Fibroblast of the aortic adventitia (primary cell): ENCODE results near the gene ELFN2. TPM values are rescaled to one million over a fixed set of nuclear protein-coding genes. Genes with fewer than 3 reads are reported as not detected.

Experiments used
- DNase-seq: peaks from one replicate; pipeline ENCODE4 v3.0.0-alpha.2; 2010; ENCODE audit warnings: low read depth
- H3K4me3 ChIP-seq: 2 replicates; pipeline ENCODE4 v1.5.1; 2011; ENCODE audit warnings: low read depth, mild to moderate bottlenecking, control low read depth, low read length, moderate library complexity
- total RNA-seq: library from RNA; depleted of rRNA; stranded (reverse); fragments of >200 nt; gene quantifications from 2 replicates; pipeline ENCODE4 v1.2.3, GENCODE V29; 2012; ENCODE audit warnings: low replicate concordance
- TF ChIP-seq, protein P1 (sequence below): IDR thresholded peaks from 2 replicates; pipeline ENCODE4 v1.5.1; 2011; ENCODE audit warnings: mild to moderate bottlenecking, low read length, control low read depth, inconsistent platforms; ENCODE audit not compliant: insufficient read depth

ELFN2 gene
- total RNA-seq, 1 donor = 0.18 TPM

- TF ChIP-seq, protein P1, sequence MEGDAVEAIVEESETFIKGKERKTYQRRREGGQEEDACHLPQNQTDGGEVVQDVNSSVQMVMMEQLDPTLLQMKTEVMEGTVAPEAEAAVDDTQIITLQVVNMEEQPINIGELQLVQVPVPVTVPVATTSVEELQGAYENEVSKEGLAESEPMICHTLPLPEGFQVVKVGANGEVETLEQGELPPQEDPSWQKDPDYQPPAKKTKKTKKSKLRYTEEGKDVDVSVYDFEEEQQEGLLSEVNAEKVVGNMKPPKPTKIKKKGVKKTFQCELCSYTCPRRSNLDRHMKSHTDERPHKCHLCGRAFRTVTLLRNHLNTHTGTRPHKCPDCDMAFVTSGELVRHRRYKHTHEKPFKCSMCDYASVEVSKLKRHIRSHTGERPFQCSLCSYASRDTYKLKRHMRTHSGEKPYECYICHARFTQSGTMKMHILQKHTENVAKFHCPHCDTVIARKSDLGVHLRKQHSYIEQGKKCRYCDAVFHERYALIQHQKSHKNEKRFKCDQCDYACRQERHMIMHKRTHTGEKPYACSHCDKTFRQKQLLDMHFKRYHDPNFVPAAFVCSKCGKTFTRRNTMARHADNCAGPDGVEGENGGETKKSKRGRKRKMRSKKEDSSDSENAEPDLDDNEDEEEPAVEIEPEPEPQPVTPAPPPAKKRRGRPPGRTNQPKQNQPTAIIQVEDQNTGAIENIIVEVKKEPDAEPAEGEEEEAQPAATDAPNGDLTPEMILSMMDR = no peak
- DNase-seq = no peak
These were observed 72.1 kb downstream of the ELFN2 start for GRCh38 chr22:37355174-37355573.

DNA sequence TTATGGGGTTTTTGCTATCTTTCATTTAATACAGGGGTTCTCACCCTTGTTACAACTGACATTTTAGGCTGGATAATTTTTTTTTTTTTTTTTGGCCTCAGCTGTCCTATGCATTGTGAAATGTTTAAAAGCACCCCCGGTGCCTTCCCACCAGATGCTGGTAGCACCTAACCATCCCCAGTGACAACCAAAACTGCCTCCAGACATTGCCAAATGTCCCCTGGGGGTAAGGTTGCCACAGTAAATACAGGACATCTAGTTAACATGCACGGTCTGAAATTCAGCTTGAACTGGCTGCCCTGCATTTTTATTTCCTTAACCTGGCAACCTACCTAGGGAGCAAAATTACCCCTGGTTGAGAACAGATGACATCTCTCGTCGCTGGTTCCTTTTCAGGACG is 72.6 kb downstream of the ELFN2 start:
- DNase-seq = no peak
- H3K4me3 ChIP-seq = no peak overlapping the region
- TF ChIP-seq, protein P1 = no peak

More at GRCh38 chr22:37355174-37355573, 72.1 kb downstream of the ELFN2 start:
- no peak overlapping the region for H3K4me3 ChIP-seq

- no peak for DNase-seq
- TF ChIP-seq, protein P1 = no peak
- no peak overlapping the region for H3K4me3 ChIP-seq
These were observed 73.0 kb downstream of the ELFN2 start for GRCh38 chr22:37354261-37354660.

DNA sequence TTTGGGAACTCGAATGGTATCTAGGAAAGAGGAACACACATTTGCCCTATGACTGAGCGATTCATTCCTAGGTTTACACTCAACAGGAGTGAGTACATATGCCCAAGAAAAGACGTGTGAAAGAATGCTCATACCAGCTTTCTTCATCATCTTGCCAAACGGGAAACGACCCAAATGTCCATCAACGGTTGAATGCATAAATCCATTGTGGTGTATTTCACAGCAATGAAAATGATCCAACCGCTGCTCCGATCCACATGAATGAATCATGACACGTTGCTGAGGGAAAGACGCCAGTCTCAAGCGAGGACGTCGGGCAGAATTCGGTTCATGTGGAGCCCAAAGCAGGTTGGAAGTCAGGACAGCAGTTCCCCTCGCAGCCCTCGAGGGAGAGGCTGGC is 73.4 kb downstream of the ELFN2 start:
- H3K4me3 ChIP-seq = no peak overlapping the region
- TF ChIP-seq, protein P1 = no peak
- DNase-seq = no peak

- no peak overlapping the region for H3K4me3 ChIP-seq
- DNase-seq = no peak
- TF ChIP-seq, protein P1 = no peak
These were observed 74.8 kb downstream of the ELFN2 start for GRCh38 chr22:37352481-37352880.

- TF ChIP-seq, protein P1 = no peak
- no peak overlapping the region for H3K4me3 ChIP-seq
- no peak for DNase-seq
These were observed 76.0 kb downstream of the ELFN2 start for GRCh38 chr22:37351232-37351631.
